GM21423 (cell line): Measurements from ENCODE around the gene FREM3.
"Not testable (repeated sequence)": the region's sequence is repeated elsewhere in the genome, so short reads cannot be mapped to it uniquely, and the experiment has no call there.

ENCODE experiments used
- ATAC-seq: cut with Tn5 transposase; IDR thresholded peaks from one replicate; pipeline ENCODE4 v1.9.1; 2021; ENCODE audit warnings: mild to moderate bottlenecking, moderate library complexity; ENCODE audit not compliant: unreplicated experiment

The FREM3 gene

DNA sequence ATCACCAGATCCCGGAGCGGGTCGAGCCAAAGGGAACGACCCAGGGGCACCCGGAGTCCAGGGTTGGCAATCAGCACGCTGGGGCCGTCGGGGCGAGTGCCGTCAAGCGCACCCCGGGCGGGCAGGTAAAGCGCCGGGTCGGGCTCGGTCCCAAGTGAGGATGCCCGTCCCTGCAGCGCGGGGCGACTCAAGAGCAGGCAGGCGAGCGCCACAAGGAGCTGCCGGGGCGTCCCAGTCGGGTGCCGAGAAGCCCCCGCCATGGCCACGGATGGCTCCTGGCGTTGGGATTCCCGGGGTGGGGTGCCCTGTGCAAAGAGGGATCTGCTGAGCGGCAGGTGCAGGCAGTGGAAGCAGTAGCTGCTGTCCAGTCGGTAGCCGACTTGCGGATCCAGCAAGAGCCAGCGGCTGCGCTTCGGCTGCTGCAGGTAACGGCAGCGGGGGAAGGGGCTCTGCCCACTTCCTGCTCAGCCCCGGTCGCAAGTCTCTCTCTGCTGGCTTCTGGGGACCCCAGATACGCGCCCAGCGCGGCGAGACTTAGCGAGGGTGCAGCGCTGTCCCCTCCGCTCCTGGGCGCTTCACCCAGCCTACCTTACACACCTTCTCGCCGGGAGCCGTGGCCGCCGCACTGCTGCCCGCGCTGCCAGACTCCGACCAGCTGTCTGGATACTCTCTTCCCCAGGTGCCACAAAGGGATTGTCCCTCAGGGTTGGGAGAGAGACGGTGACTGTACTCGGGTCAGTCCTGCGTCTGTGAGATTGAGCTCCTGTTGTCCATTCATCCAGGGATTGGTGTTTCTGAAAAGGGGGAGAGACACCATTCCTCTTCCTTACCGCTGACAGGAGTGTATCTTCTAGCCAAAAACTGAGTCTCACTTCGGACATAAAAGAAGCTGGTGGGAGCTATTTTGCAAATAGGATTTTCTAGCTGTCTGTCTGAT lies at the start of gene FREM3:
Gene FREM3 (minus strand): TSS at position 260 of the 937 bp plus-strand sequence. CDS start 0 bp downstream, at position 260.
- ATAC-seq: no peak

DNA sequence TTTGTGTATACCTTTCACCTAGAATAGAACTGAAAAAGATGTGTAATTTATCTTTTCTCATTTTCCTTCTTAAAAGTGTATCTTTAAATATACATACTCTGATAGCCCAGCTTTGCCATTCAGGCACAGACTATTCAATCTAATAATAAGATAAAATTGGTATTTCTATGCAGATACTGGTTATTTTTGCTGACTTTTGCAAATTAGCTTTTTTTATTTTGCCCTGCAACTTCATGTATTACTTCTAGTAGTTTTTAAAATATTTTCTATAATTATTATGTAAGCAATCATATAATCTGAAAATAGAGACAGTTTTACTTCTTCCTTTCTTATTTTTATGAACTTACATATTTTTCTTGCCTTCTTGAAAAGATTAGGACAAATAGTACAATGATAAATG lies 45.4 kb upstream of the FREM3 start:
- no peak for ATAC-seq

DNA sequence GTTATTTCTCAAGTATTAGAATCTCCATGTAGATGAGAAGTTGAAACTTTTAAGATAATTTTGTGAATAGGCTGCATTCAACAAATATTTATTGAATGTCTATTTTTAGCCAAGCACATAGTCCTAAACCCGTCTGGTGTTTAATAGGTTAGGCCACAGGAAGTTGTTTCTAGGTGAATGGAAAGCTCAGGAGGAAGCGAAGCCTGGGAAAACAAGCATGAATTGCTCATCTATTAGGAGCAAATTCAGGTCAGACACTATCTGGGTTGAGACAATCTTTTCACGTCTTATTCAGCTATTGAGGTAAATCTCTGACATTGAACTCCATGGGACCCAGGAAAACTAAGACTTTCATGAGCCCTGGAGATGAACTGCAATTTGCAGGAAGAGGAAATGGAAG lies 43.1 kb upstream of the FREM3 start:
- ATAC-seq: no peak

DNA sequence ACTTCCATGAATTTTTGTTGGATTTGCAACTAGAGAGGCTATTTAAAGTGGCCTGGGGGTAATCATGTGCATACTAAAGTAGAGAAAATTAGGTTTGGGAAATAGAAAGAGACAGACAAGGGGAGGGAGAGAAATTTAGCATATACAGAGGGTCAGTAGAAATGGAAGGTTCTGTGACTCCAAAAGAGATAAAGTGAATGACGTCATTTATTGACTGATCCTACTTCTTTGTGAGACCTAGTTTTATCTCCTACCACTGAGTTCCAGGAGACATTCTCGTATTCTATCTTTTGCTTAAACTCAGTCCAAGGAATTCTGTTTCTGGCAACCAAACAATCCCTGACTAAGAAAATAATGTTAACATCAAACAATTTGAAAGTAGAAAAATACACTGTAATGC lies 42.4 kb upstream of the FREM3 start:
- no peak for ATAC-seq

DNA sequence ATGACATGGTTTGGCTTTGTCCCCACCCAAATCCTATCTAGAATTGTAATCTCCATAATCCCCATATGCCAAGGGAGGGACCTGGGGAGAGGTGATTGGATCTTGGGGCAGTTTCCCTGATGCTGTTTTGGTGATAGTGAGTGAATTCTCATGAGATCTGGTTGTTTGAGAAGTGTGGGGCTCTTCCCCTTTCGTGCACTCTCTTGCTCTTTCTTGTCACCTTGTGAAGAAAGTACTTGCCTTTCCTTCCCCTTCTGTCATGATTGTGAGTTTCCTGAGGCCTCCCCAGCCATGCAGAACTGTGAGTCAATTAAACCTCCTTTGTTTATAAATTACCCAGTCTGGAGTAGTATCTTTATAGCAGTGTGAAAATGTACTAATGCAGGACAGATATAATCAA lies 36.4 kb upstream of the FREM3 start:
- no peak for ATAC-seq

DNA sequence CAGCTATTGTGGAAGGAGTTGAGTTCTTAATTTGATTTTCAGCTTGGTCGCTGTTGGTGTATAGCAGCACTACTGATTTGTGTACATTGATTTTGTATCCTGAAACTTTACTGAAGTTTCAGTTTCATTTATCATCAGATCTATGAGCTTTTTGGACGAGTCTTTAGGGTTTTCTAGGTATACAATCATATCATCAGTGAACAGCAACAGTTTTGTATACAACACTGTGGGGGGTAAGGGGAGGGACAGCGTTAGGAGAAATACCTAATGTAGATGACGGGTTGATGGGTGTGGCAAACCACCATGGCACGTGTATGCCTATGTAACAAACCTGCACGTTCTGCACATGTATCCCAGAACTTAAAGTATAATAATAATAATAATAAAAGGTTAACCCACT lies 35.6 kb upstream of the FREM3 start:
- not testable (repeated sequence) for ATAC-seq

DNA sequence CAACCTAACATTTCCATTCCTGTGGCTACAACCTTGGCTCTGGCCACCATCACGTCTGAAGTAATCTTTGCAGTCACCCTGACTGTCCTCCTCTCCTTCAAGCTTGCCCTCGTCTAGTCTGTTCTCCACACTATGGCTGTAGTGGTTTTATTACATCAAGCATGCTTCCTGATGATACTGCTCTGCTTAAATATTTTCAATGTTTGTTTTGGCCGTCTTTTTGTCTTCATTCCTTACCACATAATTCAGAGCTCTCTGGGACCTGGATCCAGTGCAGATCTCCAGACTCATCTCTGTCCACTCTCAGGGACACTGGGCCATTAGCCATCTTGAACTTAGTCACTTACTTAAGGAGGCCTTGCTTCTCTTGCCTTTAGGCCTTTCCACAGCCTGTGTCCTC lies 27.7 kb upstream of the FREM3 start:
- no peak for ATAC-seq

DNA sequence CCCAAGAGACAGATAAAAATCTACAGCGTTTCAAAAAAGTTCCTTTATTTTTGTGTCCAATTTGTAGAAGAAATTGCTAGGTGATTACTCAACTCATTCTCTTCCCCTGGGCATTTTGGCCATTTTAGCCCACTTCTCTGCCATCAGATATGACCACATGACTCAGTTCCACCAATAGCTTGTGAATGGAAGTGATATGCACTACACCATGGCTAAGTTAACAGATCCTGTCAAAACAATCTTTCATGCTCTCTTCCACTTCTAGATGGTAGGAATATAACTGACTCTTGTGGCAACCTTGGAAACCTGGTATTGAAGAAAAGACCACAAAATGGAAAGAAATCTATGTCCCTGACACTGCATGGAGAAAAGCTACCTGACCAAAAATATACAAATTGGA lies 26.2 kb upstream of the FREM3 start:
- ATAC-seq: no peak

DNA sequence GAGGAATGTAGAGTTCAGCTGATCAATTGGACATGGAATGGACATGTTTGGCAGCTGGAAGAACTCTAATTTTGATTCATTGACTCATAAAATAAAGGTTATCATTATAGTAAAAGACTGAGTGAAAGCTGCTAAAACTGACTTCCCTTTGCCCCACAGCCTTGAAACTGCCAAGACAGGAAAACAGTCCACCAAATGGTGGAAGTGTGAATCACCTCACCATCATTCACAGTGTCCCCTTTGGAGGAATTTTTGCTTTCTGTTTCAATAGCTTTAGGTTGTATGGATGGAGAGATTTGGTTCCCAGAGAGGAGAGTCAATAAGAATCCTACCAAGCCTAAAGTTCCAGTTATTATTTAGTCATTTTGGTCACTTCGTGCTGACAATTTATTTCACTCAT lies 20.8 kb upstream of the FREM3 start:
- no peak for ATAC-seq

DNA sequence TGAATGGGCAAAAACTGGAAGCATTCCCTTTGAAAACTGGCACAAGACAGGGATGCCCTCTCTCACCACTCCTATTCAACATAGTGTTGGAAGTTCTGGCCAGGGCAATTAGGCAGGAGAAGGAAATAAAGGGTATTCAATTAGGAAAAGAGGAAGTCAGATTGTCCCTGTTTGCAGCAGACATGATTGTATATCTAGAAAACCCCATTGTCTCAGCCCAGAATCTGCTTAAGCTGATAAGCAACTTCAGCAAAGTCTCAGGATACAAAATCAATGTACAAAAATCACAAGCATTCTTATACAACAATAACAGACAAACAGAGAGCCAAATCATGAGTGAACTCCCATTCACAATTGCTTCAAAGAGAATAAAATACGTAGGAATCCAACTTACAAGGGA lies 18.3 kb upstream of the FREM3 start:
- not testable (repeated sequence) for ATAC-seq

DNA sequence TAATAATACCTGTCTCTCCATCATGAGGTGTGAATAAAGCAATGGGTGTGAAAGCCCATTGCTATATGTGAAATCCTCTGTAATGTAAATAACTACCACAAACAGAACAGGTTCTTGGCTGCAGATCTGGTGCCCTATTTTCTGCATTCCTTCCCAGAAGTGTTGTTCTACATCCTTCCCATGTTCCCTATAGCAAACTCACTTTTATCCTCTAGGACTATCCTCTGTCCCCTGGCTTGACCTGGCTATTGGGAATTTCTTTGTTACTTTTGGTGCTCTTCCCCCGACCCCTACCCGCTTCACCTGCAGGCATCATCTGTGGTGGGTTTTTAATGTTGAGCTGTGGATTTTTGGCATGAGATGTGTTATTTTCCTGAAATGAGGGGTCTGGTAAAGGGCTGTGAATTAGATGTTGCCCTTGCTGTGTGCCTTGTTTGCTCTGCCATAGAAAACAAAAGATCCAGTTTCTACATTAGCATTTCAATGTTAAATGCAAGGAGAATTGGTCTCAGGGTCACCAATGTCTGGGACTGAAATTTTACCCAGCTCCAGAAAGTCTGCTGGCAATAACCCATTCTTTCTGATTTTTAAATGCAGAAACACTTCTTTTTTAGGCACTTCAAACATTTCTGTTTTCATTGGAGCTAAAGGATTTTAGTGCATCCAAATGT lies 13.6 kb upstream of the FREM3 start:
- ATAC-seq: no peak

DNA sequence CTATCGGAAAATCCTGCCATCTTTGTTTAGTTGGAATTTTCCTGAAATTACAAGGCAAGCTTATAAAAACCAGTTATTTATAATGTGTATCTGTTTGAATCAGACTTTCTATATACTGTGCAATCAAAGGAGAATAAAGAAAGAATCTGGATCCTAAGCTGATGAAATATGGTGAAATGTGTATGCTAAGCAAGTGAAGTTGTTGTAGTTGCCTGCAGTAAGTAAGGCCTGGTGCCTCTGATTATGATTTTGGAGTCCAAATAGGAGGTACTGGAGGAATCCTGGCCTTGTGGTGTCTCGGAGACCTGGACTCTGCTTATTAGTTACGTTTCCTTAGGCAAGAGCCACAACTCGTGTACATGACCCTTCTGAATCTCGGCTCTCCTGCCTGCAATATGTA lies 13.1 kb upstream of the FREM3 start:
- ATAC-seq: no peak

DNA sequence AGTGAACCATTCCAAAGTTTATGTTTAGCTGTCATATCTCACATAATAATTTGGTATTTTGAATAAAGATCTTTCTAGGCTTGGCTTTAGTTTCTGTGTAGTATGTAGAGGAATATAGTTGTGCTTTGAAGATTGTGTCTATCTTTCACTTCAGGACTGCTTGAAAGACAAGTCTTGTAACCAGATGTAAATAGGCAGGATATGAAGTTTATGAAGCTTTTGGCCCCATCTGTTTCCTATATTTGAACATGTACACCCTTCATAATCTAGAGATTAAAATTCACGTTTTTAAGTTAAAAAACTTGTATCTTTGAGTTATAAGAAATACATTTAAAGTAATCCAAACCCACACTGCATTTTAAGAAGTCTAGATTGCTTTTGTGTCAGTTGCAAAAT lies 11.7 kb upstream of the FREM3 start:
- no peak for ATAC-seq

DNA sequence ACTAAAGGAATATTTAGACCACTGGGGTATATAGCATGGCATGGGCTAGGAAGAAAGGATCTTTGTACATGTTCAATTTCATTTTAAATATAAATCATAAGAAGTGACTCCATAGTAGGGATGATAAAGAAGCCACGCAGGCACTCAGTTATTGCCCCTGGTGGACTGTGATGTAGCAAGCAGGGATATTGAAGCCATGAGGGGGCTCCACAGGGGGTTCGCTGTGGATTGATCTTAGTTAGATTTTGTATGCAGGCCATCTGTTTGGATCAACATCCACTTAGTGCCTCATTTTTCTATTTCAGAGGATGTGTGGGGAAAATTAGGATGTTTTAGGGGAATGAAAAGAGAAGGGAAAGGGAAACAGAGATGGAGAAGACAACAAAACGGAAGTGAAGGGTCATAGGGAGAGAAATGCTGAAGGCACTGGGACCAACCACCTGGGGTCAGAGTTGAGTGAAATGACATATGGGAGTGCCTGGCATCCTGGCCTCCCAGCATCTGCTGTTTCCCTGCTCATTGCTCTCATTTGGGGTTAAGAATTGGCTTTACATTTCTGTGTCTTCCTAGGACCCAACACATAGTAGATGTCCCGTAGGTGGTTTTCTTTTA lies 11.2 kb upstream of the FREM3 start:
- ATAC-seq: no peak

DNA sequence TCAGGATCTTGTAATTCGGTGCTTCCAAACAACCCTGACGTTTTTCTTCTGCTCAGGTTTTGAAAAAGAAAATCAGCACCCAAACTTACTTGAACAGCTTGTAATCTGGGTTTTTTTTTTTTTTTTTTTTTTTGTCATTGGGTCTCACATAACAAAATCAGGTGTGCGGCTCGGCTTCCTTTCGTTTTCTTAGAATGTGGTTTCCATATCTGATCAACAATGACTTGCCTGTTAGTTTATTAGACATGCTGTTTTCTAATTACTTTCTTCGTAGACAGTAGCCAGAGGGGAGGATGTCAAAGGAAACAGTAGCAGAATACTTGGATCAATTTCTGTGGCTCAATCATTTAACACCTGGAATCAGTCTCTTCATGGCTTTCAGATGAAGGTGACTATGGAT lies 890 bp upstream of the FREM3 start:
- ATAC-seq: no peak

DNA sequence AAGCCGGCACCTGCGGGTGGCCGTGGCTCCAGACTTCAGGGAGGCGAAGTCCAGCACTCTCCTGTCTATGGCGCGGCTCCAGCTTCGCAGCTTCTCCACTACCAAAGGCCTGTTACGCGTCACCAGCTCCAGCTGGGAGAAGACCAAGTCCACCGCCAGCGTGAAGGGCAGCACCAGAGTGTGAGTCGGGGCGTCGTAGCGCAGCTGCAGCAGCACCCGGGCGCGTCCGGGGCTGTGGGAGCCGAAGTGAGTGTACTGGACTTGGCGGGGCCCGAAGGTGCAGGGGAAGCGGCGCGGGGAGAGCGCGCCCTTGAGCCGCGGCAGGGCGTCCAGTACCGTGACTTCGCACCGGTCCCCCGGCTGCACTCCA lies 444 bp downstream of the FREM3 start:
- ATAC-seq: no peak

DNA sequence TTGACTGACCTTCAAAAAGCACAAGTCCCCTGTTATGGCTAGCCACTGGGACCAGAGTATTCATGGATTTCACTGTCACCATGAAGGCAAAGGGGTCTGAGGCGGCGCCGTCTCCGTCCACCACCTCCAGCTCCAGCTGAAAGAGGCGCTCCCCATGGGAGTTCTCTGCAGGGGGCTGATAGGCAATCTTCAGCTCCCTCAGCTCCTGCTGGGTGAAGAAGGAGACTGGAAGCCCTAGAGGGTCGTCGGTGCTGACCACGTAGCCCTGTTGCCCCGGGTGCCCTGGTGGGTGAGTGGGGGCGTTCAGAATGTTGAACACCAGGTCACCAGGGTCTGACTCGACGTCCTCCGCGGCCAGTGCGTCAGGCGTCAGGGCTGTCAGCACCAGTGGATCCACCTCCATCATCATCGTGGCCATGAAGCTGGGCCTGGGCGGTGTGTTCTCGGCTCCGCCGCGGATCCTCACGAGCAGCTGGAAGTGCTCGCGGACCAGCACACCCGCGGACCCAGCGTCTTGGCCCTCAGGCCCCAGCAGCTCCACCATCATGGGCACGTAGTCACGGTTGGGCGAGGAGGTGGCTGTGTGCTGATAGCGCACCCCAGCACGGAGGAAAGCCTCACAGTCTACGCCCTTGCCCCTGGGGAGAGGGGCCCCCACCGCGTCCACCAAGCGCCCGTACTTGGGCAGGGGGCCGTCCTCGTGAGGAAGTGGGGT lies 987 bp downstream of the FREM3 start:
- ATAC-seq: no peak

DNA sequence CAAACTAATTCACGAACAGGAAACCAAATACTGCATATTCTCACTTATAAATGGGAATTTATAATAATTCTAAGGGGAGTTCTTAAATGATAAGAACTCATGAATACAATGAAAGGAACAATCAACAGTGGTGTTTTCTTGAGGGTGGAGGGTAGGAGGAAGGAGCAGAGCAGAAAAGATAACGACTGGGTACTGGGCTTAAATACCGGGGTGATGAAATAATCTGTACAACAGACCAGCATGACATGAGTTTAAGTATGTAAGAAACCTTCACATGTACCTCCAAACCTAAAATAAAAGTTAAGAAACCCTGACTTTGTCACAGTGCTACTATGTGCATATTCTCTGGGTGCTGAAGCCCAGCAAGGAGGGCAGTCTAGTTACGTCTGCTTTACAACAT lies 6.6 kb downstream of the FREM3 start:
- no peak for ATAC-seq

DNA sequence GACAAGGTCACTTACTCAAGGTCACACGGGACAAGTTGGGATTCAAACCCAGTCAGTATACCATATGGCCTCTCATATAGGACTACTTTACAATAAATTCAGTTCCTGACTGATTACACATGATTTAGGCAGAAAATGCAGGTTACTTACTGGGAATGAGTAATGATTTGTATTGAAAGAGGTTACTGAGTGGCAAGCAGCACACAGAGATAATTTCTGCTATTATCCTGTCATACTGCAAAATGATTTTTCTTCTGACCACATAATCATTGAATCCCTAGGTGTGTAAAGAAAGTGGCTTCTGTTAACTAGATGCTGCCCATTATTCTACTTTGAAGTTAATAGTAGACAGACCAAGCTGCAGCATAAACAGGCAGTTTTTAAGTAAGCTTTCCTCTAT lies 8.2 kb downstream of the FREM3 start:
- no peak for ATAC-seq

DNA sequence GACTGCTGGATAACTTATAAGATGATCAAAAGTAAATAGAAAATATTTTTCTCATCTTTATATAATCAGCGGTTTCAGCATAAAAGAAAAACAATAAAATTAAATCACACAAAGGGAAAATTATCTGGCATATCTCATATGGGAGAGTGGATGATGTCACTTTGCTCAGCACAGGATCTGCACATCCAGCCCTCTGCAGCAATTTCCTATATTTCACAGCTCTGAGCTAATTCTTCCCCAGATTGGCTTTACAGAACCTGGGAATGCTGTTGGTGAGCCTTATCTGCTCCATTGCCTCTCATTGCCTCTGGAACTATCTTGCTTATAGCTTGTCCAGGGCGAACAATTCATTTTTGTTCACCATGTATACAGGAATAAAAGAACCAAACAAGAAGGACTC lies 21.0 kb downstream of the FREM3 start:
- ATAC-seq: no peak

DNA sequence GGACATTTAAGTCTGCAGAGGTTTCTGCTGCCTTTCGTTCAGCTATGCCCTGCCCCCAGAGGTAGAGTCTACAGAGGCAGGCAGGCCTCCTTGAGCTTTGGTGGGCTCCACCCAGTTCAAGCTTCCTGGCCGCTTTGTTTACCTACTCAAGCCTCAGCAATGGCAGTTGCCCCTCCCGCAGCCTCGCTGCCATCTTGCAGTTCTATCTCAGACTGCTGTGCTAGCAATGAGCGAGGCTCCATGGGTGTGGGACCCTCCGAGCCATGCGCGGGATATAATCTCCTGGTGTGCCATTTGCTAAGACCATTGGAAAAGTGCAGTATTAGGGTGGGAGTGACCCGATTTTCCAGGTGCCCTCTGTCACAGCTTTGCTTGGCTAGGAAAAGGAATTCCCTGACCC lies 26.8 kb downstream of the FREM3 start:
- ATAC-seq: not testable (repeated sequence)
